ENCODE results near the gene VEGFA.

VEGFA gene

DNA sequence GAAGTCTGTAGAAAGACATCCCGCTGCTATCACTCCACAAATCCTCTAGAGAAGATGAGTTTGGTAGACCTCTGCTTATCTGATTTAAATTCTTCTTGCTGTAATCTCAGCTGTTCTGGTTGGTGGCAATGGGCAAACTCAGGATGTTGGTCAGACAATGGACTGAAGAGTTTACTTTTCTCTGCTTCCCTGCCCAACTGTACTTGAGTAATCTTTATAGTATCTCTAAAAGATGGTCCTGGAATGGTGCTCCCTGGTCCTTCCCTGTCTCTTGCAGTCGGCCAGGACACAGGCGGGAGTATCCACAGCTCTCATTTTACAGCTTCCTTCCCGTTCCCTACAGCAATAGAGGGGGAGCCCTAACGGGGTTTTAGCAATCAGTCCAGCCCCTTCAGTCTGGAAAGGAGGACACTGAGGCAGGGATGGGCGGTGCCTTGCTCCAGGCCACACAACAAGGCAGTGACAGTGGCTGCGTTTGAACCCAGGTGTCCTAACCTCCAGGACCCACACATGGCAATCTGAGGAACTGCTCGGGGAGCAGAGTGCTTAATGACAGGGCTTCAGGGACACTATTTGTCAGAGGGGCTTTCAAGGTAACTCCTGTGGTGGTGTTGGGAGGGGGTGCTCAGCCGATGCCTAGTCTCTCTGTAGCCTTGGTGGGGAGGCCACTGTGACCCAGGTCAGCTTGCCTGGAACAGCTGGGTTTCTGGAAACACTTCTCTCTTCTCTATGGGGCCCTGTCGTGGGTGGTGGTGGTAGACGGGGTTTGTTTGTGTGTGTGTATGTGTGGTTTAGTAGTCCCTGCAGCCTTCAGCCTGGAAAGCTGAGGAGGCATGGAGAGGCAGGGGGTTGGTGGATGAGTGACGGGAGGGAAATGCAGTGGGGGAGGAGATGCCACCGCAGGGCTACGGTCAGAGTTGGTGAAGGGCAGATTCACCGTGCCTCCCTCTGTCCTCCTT lies 9.5 kb upstream of the VEGFA start:
- FAIRE-seq, result no peak

DNA sequence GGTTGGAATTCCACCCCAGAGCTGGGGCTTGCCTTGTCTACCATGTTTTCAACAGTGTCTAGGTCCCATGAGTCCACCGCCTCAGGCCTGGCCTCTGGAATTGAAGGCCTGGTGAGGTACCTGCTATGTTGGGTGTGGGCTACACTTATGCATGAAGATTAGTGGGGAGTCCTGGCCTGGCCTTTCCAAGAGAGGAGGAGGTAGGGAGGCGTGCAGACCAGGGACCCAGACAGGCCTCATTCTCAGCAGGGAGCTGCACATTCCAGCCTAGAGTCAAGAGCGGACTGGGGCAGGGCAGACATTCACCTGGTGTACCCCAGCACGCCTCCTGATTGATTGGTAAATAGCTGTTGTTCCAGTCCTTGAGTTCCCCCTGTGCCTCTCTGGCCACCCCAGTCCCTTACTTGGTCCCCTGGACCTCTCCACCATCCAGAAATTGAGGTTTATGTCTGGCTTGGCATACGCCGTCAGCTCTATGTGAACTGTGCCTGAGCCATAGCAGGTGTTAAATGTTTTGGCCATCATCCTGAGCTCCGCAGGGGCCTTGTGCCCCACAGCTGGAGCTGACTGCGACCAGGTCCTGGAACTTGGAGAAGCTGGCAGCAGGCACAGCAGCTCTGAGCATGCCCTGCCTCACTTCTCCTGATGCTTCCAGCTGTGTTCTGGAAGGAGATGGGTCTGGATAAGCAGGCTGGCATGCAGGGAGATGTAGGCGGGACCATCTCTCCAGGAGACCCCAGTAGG lies 8.2 kb upstream of the VEGFA start:
- no peak for FAIRE-seq

DNA sequence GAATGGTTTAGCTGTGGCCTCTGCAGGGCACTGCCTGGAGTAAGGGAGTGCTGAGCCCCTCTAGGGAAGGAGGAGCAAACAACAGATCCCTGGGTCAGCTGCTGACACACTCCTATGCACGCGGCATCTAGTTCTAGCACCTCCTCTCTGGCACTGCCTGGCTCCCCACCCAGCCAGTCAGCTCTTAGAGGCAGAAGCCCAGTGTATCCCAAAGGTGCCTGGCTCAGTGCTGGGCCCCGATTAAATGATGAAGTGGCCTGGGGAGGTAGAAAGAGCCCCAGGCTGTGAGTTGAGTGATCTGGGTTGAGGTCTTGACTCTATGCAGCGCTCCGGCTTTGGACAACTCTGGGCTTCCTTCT lies 7.6 kb upstream of the VEGFA start:
- FAIRE-seq, result no peak

DNA sequence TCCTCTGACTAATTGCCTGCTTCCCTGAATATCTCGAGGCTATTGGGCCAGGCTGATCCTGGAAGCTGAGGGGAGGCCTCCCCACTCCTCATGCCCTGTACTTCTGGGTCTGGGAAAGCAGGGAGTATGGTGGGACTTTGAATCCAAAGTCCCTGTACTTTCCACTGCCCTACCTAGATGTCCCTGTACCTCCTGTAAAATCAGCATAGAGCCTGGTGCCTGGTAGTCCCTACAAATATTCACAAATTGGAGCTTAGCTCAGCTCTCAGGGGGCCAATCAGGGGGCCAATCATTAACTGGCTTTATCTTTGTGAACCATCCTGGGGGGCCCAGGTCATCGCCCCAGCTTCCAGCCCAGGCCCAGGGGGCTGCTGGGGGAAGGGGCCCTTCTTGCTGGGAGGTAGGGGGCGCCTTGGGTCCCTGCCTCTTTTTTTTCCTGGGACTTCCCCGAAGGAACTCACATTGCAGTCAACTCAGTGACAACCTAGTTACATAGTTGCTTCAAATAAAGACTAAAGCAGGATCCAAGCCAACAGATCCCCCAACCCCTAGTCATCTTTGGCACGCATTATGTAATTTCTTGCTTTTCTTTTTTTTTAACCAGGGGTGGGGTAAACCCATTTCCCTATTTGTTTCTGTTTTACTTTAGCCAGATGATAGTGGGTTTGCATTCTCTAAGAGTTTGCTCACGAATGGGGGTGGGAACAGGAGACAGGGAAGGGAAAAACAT lies 6.9 kb upstream of the VEGFA start:
- no peak for FAIRE-seq

DNA sequence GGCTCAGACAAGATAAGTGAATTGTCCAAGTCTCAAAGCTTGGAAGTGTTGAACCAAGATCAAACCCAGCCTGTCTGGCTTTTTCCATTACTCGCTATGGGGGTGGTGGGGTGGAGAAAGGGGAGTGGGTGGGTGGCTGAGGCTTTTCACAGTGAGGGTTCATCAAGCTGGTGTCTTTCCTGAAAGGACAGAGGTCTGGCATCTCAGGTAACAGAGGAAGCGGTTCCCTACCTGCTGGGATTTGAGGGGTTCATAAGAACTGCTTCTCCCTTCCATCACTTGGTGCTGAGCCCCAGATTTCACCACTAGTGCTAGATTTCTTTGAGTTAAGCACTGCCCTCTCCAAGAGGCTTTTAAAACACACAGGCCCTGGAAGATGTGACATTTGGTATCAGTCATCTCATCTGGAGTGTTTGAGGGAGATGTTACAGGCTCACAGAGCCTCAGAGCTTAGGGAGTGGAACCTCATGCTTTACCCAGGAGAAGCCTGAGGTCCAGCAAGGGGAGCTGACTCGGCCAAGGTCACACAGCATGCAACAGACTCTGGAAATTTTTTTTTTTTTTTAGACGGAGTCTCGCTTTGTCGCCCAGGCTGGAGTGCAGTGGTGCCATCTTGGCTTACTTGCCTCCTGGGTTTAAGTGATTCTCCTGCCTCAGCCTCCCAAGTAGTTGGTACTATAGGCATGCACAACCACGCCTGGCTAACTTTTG lies 6.0 kb upstream of the VEGFA start:
- no peak for FAIRE-seq

DNA sequence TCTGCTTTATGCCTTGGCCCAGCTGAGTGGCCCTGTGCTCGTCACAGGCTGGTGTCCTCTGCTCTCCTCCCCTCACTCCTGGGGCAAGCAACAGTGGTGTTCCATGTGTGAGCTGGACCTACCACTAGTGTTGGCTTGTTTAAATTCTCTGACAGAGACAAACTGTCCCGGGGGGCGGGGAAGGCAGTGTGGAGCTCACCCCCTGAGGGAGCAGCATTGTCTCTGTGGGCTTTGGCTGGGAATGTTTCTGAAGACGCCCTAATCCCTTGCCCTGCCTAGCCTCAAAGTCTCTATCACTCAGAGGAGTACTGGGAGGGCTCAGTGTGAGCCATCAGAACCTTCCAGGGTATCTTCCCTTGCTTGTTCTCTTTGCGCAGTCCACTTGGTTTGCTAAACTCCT lies 5.2 kb upstream of the VEGFA start:
- FAIRE-seq, result no peak

DNA sequence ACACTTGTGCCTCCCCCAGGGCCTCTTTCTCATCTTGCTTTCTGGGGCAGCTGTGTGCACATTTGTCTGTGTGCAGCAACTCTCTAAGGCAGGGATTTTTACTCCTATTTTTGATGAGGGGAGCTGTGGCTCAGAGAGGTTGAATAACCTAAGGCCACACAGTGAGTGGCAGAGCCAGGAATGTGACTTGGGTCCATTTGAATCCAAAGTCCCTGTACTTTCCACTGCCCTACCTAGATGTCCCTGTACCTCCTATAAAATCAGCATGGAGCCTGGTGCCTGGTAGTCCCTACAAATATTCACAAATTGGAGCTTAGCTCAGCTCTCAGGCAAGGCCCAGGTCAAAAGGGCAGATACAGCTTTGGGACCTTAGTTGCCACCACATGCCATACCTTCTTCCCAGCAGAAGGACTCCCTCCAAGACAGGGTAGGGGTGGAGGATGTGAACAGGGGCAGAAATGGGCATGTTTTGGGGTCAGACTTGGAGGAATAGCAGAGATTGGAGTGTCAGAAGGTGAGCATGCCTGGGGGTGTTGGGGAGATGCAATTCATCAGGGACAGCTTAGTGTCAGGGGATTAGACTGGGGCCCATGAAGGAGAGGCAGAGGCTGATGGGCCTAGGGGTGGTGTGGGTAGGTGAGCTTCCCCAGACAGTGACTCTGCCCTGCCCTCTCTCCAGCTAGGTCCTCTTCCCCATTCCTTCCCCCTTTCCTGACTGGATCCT lies 4.1 kb upstream of the VEGFA start:
- FAIRE-seq, result no peak

DNA sequence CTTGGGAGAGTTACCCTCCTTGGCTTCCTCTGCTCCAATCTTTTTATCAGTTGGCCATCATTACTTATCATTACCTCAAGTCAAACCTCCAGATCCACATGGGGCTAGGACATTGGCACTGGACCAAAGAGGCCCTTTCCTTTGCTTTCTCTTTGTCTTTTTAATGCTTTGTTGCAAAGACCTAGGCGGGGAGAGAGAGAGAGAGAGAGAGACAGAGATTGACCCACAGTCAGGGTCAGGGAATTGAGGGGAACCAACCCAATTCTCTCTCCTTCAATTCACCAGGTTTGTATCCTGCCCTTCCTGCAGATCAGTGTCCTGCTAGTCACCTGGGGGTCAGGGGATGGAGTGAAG lies 3.5 kb upstream of the VEGFA start:
- FAIRE-seq, result no peak

DNA sequence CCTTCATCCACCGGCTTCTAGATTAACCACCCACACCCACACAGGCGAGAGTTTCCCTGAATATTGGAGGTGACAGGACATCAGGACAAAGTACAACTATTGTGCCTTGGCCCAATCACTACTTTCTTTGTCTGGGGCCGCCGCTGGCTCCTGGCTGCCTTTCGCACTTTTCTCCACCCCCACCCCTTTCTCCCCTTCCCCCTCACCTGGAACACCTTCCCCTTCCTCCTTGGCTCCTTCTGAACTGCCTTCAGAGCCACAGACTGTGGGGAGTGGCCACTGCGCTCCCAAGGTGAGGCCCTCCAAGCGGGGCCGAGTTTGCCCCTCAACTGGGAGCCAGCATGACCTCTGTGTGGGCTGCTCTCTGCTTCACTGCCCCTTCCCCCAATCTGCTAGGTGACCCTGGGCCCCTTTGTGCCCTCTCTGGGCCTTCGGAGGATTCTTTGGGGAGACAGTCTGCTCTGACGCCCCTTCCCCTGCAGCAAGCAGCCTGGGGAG lies 3.0 kb upstream of the VEGFA start:
- FAIRE-seq, result no peak

DNA sequence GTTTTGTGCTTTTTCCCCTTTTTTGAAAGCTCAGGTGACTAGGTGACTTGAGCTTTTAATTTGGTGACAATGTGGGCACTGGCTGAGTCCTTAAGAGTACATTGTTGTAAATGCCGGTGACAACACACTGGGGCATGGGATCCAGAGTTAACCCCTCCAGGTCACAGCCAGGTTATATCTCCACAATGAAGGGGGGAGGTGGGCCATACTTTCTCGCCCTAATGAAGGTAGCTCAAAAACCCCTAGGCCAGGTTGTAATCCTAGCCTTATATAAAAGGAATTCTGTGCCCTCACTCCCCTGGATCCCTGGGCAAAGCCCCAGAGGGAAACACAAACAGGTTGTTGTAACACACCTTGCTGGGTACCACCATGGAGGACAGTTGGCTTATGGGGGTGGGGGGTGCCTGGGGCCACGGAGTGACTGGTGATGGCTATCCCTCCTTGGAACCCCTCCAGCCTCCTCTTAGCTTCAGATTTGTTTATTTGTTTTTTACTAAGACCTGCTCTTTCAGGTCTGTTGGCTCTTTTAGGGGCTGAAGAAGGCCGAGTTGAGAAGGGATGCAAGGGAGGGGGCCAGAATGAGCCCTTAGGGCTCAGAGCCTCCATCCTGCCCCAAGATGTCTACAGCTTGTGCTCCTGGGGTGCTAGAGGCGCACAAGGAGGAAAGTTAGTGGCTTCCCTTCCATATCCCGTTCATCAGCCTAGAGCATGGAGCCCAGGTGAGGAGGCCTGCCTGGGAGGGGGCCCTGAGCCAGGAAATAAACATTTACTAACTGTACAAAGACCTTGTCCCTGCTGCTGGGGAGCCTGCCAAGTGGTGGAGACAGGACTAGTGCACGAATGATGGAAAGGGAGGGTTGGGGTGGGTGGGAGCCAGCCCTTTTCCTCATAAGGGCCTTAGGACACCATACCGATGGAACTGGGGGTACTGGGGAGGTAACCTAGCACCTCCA lies 2.2 kb upstream of the VEGFA start:
- FAIRE-seq, result no peak

DNA sequence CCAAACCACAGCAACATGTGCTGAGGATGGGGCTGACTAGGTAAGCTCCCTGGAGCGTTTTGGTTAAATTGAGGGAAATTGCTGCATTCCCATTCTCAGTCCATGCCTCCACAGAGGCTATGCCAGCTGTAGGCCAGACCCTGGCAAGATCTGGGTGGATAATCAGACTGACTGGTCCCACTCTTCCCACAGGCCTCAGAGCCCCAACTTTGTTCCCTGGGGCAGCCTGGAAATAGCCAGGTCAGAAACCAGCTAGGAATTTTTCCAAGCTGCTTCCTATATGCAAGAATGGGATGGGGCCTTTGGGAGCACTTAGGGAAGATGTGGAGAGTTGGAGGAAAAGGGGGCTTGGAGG lies 1.5 kb upstream of the VEGFA start:
- FAIRE-seq, result no peak

DNA sequence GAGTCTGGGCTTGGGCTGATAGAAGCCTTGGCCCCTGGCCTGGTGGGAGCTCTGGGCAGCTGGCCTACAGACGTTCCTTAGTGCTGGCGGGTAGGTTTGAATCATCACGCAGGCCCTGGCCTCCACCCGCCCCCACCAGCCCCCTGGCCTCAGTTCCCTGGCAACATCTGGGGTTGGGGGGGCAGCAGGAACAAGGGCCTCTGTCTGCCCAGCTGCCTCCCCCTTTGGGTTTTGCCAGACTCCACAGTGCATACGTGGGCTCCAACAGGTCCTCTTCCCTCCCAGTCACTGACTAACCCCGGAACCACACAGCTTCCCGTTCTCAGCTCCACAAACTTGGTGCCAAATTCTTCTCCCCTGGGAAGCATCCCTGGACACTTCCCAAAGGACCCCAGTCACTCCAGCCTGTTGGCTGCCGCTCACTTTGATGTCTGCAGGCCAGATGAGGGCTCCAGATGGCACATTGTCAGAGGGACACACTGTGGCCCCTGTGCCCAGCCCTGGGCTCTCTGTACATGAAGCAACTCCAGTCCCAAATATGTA lies 957 bp upstream of the VEGFA start:
- FAIRE-seq, result no peak

DNA sequence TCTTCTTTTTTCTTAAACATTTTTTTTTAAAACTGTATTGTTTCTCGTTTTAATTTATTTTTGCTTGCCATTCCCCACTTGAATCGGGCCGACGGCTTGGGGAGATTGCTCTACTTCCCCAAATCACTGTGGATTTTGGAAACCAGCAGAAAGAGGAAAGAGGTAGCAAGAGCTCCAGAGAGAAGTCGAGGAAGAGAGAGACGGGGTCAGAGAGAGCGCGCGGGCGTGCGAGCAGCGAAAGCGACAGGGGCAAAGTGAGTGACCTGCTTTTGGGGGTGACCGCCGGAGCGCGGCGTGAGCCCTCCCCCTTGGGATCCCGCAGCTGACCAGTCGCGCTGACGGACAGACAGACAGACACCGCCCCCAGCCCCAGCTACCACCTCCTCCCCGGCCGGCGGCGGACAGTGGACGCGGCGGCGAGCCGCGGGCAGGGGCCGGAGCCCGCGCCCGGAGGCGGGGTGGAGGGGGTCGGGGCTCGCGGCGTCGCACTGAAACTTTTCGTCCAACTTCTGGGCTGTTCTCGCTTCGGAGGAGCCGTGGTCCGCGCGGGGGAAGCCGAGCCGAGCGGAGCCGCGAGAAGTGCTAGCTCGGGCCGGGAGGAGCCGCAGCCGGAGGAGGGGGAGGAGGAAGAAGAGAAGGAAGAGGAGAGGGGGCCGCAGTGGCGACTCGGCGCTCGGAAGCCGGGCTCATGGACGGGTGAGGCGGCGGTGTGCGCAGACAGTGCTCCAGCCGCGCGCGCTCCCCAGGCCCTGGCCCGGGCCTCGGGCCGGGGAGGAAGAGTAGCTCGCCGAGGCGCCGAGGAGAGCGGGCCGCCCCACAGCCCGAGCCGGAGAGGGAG lies 580 bp downstream of the VEGFA start:
- FAIRE-seq, result no peak

DNA sequence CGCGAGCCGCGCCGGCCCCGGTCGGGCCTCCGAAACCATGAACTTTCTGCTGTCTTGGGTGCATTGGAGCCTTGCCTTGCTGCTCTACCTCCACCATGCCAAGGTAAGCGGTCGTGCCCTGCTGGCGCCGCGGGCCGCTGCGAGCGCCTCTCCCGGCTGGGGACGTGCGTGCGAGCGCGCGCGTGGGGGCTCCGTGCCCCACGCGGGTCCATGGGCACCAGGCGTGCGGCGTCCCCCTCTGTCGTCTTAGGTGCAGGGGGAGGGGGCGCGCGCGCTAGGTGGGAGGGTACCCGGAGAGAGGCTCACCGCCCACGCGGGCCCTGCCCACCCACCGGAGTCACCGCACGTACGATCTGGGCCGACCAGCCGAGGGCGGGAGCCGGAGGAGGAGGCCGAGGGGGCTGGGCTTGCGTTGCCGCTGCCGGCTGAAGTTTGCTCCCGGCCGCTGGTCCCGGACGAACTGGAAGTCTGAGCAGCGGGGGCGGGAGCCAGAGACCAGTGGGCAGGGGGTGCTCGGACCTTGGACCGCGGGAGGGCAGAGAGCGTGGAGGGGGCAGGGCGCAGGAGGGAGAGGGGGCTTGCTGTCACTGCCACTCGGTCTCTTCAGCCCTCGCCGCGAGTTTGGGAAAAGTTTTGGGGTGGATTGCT lies 1.3 kb downstream of the VEGFA start:
- FAIRE-seq, result no peak

DNA sequence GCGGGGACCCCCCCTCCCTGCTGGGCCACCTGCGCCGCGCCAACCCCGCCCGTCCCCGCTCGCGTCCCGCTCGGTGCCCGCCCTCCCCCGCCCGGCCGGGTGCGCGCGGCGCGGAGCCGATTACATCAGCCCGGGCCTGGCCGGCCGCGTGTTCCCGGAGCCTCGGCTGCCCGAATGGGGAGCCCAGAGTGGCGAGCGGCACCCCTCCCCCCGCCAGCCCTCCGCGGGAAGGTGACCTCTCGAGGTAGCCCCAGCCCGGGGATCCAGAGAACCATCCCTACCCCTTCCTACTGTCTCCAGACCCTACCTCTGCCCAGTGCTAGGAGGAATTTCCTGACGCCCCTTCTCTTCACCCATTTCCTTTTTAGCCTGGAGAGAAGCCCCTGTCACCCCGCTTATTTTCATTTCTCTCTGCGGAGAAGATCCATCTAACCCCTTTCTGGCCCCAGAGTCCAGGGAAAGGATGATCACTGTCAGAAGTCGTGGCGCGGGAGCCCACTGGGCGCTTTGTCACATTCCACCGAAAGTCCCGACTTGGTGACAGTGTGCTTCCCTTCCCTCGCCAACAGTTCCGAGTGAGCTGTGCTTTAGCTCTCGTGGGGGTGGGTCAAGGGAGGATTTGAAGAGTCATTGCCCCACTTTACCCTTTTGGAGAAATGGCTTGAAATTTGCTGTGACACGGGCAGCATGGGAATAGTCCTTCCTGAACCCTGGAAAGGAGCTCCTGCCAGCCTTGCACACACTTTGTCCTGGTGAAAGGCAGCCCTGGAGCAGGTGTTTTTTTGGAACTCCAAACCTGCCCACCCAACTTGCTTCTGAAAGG lies 2.1 kb downstream of the VEGFA start:
- no peak for FAIRE-seq

DNA sequence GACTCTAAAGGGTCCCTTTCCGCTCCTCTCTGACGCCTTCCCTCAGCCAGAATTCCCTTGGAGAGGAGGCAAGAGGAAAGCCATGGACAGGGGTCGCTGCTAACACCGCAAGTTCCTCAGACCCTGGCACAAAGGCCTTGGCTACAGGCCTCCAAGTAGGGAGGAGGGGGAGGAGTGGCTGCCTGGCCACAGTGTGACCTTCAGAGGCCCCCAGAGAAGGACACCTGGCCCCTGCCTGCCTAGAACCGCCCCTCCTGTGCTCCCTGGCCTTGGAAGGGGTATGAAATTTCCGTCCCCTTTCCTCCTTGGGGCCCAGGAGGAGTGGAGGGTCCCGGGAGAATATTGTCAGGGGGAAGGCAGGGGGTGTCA lies 2.7 kb downstream of the VEGFA start:
- no peak for FAIRE-seq

DNA sequence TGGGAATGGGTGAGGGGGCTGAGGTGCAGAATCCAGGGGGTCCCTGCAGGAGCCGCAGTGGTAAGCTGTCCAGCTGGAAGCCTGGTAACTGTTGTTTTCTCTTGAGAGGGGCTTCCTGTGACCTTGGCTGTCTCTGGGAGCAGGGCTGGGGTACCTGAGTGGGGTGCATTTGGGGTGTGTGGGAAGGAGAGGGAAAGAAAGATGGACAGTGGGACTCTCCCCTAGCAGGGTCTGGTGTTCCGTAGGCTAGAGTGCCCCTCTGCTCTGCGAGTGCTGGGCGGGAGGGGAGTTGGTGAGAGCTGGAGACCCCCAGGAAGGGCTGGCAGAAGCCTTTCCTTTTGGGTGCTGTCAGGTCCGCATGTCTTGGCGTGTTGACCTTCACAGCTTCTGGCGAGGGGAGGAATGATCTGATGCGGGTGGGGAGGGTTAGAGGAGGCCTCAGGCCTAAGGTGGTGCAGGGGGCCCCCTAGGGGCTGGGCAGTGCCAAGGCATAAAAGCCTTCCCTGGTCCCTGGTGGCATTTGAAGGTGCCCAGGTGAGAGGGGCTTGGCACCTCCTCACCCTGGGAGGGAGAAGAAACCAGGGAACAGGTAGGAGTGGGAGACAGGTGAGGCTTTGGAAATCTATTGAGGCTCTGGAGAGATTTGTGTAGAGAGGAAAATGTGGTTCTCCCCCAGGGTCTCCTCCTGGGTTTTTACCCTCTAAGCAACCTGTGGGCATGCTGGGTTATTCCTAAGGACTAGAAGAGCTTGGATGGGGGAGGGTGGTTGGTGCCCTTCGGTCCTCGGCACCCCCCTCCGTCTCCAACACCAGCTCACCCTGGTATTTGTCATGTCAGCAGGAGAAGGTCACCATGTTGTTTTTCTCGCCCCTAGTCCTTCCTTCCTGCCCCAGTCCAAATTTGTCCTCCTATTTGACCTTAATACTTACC lies 3.3 kb downstream of the VEGFA start:
- FAIRE-seq, result no peak

Data from G401.6 (cell line).